Sigmoid colon (tissue), 7 donors: Measurements from ENCODE around the gene TIMM22. TPM values are rescaled to one million over a fixed set of nuclear protein-coding genes. Genes with fewer than 3 reads are reported as not detected.

Experiments
- DNase-seq: peaks from one replicate; pipeline ENCODE4 v3.0.0-alpha.2; 2019
- H3K27ac ChIP-seq, 4 donors: fragments of 200-600 bp; sonication (generic); one replicate each; pipeline ENCODE4 v1.5.1; 2016 to 2019; ENCODE audit warnings: mild to moderate bottlenecking in 1 of 4
- H3K27me3 ChIP-seq, 3 donors: fragments of 200-600 bp; sonication (generic); one replicate each; pipeline ENCODE4 v1.5.1; 2019; ENCODE audit warnings: mild to moderate bottlenecking in 1 of 3
- H3K36me3 ChIP-seq, 4 donors: fragments of 200-600 bp; sonication (generic); one replicate each; pipeline ENCODE4 v1.5.1; 2016 to 2019
- H3K4me1 ChIP-seq, 4 donors: fragments of 200-600 bp; sonication (generic); one replicate each; pipeline ENCODE4 v1.5.1; 2017 to 2019
- H3K4me3 ChIP-seq, 4 donors: fragments of 200-600 bp; sonication (generic); one replicate each; pipeline ENCODE4 v1.5.1; 2017 to 2019; ENCODE audit warnings: mild to moderate bottlenecking in 2 of 4, moderate library complexity in 1 of 4
- H3K9me3 ChIP-seq, 4 donors: fragments of 200-600 bp in 3 of 4; sonication (generic) in 3 of 4; one replicate each; pipeline versions ENCODE4 v1.5.1 to v1.6.1; 2013 to 2019
- CTCF ChIP-seq, 4 experiments: fragments of 450-650 bp in 3 of 4; fragments of 200-600 bp in 1 of 4; IDR thresholded peaks; one replicate each; pipeline ENCODE4 v1.5.1; 2016 to 2019; ENCODE audit warnings: antibody characterized with exemption in 4 of 4, mild to moderate bottlenecking in 3 of 4, moderate library complexity in 2 of 4
- EP300 ChIP-seq, 4 donors: sonication (generic); formaldehyde crosslinking; IDR thresholded peaks; one replicate each; pipeline ENCODE4 v1.6.1; 2017; ENCODE audit warnings: antibody characterized with exemption in 4 of 4
- POLR2A ChIP-seq, 2 donors: fragments of 450-650 bp; IDR thresholded peaks; one replicate each; pipeline ENCODE4 v1.6.1; 2016; ENCODE audit warnings: antibody characterized with exemption in 2 of 2, mild to moderate bottlenecking in 2 of 2, moderate library complexity in 2 of 2
- POLR2AphosphoS5 ChIP-seq, 4 donors: sonication (generic); formaldehyde crosslinking; IDR thresholded peaks; one replicate each; pipeline ENCODE4 v1.6.1; 2017; ENCODE audit warnings: antibody characterized with exemption in 4 of 4
- WGBS, 2 donors: extraction: QIAGEN DNeasy Blood & Tissue Kit; methylation state at CpG; one replicate each; pipeline ENCODE4 v1.1.7; 2013; 5-methylcytosine and 5-hydroxymethylcytosine counted together
- intact Hi-C: fragments of 100-400 bp; cut with DNase I; formaldehyde crosslinking; loops from one replicate; pipeline ENCODE4 v1.15.1; 2023
- polyA plus RNA-seq, 3 donors: library from polyadenylated mRNA; stranded (reverse); fragments of 200-250 nt; gene quantifications; one replicate each; pipeline ENCODE4 v1.2.3, GENCODE V29; 2013
- total RNA-seq, 4 donors: library from RNA; depleted of rRNA; stranded (reverse); fragments of >200 nt; gene quantifications; one replicate each; pipeline ENCODE4 v1.1.0, GENCODE V29; 2016
- donor health status: healthy with polysubstance abuse.
- donor health status: Bipolar disorder and iron deficiency.
- donor health status: healthy.

TIMM22 gene
- total and polyA plus RNA-seq, 7 donors: 6.0 to 13.6 (median 9.2) TPM

GRCh38 chr17:976312-976711 lies 20.6 kb upstream of the TIMM22 start:
- Histone ChIP-seq H3K4me1 (peaks cover 0 to 53% (median 49%) of the 10 kb centered on the region in 4 donors), H3K4me3 (peak overlapping the region in 2 of 4 donors; percentile 69 to 74), H3K27ac (peak overlapping the region; percentile 88 to 93 (median 90)), H3K36me3 (no peaks in the 10 kb centered on the region), H3K27me3 (no peaks in the 10 kb centered on the region), H3K9me3 (no peaks in the 10 kb centered on the region)
- intact Hi-C loops: no loop called here
- no peak for DNase-seq
- 81 to 85% methylated on average over 6 of the region's 6 CpGs for WGBS, 2 donors
- TF ChIP-seq CTCF (IDR thresholded peaks at IDR 0.05): no peak
- TF ChIP-seq EP300 (IDR thresholded peaks at IDR 0.05): no peak
- TF ChIP-seq POLR2A (IDR thresholded peaks at IDR 0.05): no peak
- TF ChIP-seq POLR2AphosphoS5 (IDR thresholded peaks at IDR 0.05): no peak

- DNase-seq: no peak
- peak in 2 of 4 donors; percentile 13 to 37 for TF ChIP-seq POLR2AphosphoS5 (IDR thresholded peaks at IDR 0.05)
- TF ChIP-seq POLR2A (IDR thresholded peaks at IDR 0.05): no peak
- TF ChIP-seq EP300 (IDR thresholded peaks at IDR 0.05): no peak
- no peak for TF ChIP-seq CTCF (IDR thresholded peaks at IDR 0.05)
- H3K27ac ChIP-seq: peak overlapping the region; percentile 88 to 93 (median 90)
- WGBS, 2 donors: 80 to 81% methylated on average over 6 of the region's 6 CpGs
- H3K27me3 ChIP-seq: no peaks in the 10 kb centered on the region
- intact Hi-C loops: no loop called here
- peaks cover 0 to 52% (median 44%) of the 10 kb centered on the region in 4 donors for H3K4me1 ChIP-seq
- H3K36me3 ChIP-seq: no peaks in the 10 kb centered on the region
- H3K9me3 ChIP-seq: no peaks in the 10 kb centered on the region
- H3K4me3 ChIP-seq: peak overlapping the region; percentile 69 to 92 (median 72)
Measured at GRCh38 chr17:977166-977565, 19.8 kb upstream of the TIMM22 start.

GRCh38 chr17:978103-979093 lies 18.5 kb upstream of the TIMM22 start:
- Histone ChIP-seq H3K27ac (peak overlapping the region; percentile 88 to 93 (median 90)), H3K4me3 (peak overlapping the region; percentile 69 to 92 (median 72)), H3K4me1 (peaks cover 0 to 52% (median 41%) of the 10 kb centered on the region in 4 donors), H3K27me3 (no peaks in the 10 kb centered on the region), H3K36me3 (no peaks in the 10 kb centered on the region), H3K9me3 (no peaks in the 10 kb centered on the region)
- WGBS, 2 donors: 3 to 4% methylated on average over 72 of the region's 72 CpGs
- peak; percentile 72 for DNase-seq
- no peak for TF ChIP-seq EP300 (IDR thresholded peaks at IDR 0.05)
- TF ChIP-seq CTCF (IDR thresholded peaks at IDR 0.05): no peak
- TF ChIP-seq POLR2A (IDR thresholded peaks at IDR 0.05): peak in 1 of 2 donors; percentile 13
- peak; percentile 38 to 68 (median 61) for TF ChIP-seq POLR2AphosphoS5 (IDR thresholded peaks at IDR 0.05)
- intact Hi-C loops: no loop called here

- no peaks in the 10 kb centered on the region for H3K36me3 ChIP-seq
- peak; percentile 84 for DNase-seq
- TF ChIP-seq POLR2A (IDR thresholded peaks at IDR 0.05) (no peak), EP300 (IDR thresholded peaks at IDR 0.05) (no peak), CTCF (IDR thresholded peaks at IDR 0.05) (no peak), POLR2AphosphoS5 (IDR thresholded peaks at IDR 0.05) (no peak)
- peaks cover 0 to 52% (median 41%) of the 10 kb centered on the region in 4 donors for H3K4me1 ChIP-seq
- WGBS, 2 donors: 1 to 2% methylated on average over 38 to 42 of the region's 42 CpGs
- H3K4me3 ChIP-seq: peak overlapping the region; percentile 69 to 92 (median 72)
- H3K9me3 ChIP-seq: no peaks in the 10 kb centered on the region
- no peaks in the 10 kb centered on the region for H3K27me3 ChIP-seq
- peak overlapping the region; percentile 88 to 93 (median 90) for H3K27ac ChIP-seq
- intact Hi-C loops: no loop called here
Measured at GRCh38 chr17:979212-979538, 17.8 kb upstream of the TIMM22 start.
